Measurements from ENCODE around the gene DPM3. TPM values are rescaled to one million over a fixed set of nuclear protein-coding genes. Genes with fewer than 3 reads are reported as not detected.
A peak's percentile ranks its signal among the peaks of the same experiment; 100 is the strongest.

DPM3 gene
- total RNA-seq, 6 donors from 2014 or later = 25.1 to 112 (median 67.5) TPM; not detected in 1

GRCh38 chr1:155134322-155134721, 6.0 kb downstream of the DPM3 start:
- ATAC-seq (ENCODE audit: low FRiP score in 2 of 2) = no peak
- TF ChIP-seq POLR2A (IDR thresholded peaks at IDR 0.05) = no peak
- TF ChIP-seq, protein P1, sequence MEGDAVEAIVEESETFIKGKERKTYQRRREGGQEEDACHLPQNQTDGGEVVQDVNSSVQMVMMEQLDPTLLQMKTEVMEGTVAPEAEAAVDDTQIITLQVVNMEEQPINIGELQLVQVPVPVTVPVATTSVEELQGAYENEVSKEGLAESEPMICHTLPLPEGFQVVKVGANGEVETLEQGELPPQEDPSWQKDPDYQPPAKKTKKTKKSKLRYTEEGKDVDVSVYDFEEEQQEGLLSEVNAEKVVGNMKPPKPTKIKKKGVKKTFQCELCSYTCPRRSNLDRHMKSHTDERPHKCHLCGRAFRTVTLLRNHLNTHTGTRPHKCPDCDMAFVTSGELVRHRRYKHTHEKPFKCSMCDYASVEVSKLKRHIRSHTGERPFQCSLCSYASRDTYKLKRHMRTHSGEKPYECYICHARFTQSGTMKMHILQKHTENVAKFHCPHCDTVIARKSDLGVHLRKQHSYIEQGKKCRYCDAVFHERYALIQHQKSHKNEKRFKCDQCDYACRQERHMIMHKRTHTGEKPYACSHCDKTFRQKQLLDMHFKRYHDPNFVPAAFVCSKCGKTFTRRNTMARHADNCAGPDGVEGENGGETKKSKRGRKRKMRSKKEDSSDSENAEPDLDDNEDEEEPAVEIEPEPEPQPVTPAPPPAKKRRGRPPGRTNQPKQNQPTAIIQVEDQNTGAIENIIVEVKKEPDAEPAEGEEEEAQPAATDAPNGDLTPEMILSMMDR (IDR thresholded peaks at IDR 0.05) = no peak
- no peak for TF ChIP-seq EP300 (IDR thresholded peaks at IDR 0.05)
- no peak for TF ChIP-seq POLR2AphosphoS5 (IDR thresholded peaks at IDR 0.05)
- WGBS, 2 donors = 50 to 55% methylated on average over 1 of the region's 1 CpG

DNA sequence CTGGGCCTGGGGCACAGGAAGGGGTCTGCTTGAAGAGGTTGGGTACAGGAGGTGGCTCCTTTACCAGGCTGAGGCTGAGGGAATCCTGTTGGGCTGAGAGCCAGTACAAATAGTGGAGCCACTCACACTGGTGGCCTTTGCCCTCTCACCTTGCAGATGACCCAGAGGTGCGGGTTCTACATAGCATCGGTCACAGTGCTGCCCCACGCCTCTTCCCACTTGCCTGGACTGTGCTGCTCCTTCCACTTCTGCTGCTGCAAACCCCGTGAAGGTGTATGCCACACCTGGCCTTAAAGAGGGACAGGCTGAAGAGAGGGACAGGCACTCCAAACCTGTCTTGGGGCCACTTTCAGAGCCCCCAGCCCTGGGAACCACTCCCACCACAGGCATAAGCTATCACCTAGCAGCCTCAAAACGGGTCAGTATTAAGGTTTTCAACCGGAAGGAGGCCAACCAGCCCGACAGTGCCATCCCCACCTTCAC, 6.5 kb downstream of the DPM3 start:
- H3K9me3 ChIP-seq = no peaks in the 10 kb centered on the region
- no peak for ATAC-seq (ENCODE audit: low FRiP score in 2 of 2)
- no peak for DNase-seq
- no peak for TF ChIP-seq EP300 (IDR thresholded peaks at IDR 0.05)
- TF ChIP-seq, protein P1 (IDR thresholded peaks at IDR 0.05) = no peak
- TF ChIP-seq POLR2A (IDR thresholded peaks at IDR 0.05) = no peak
- TF ChIP-seq POLR2AphosphoS5 (IDR thresholded peaks at IDR 0.05) = no peak
- peak overlapping the region; percentile 96 to 98 (median 98) for H3K27ac ChIP-seq
- H3K4me3 ChIP-seq = peak overlapping the region in 2 of 4 donors; percentile 55 to 66
- peaks cover 49 to 74% (median 53%) of the 10 kb centered on the region in 4 donors for H3K4me1 ChIP-seq
- H3K27me3 ChIP-seq = no peaks in the 10 kb centered on the region
- WGBS, 2 donors = 51% methylated on average over 7 of the region's 7 CpGs; no CpG with 5 or more reads in 1 of the 2 donors
- peaks cover 15 to 45% (median 30%) of the 10 kb centered on the region in 4 donors for H3K36me3 ChIP-seq

More at GRCh38 chr1:155134322-155134721, 6.0 kb downstream of the DPM3 start:
- Histone ChIP-seq H3K9me3 (no peaks in the 10 kb centered on the region), H3K27ac (peak overlapping the region; percentile 96 to 98 (median 98)), H3K4me3 (peak overlapping the region in 3 of 4 donors; percentile 55 to 67 (median 66)), H3K36me3 (peaks cover 15 to 45% (median 30%) of the 10 kb centered on the region in 4 donors), H3K4me1 (peaks cover 54 to 75% (median 57%) of the 10 kb centered on the region in 4 donors), H3K27me3 (no peaks in the 10 kb centered on the region)
- no peak for DNase-seq

GRCh38 chr1:155131856-155132255, 8.5 kb downstream of the DPM3 start:
- peaks cover 0 to 3% (median 0%) of the 10 kb centered on the region in 4 donors for H3K27me3 ChIP-seq
- DNase-seq = no peak
- peak overlapping the region; percentile 83 to 98 (median 98) for H3K27ac ChIP-seq
- H3K4me3 ChIP-seq = peak overlapping the region in 2 of 4 donors; percentile 55 to 66
- H3K4me1 ChIP-seq = peaks cover 38 to 77% (median 57%) of the 10 kb centered on the region in 4 donors
- TF ChIP-seq, protein P1 (IDR thresholded peaks at IDR 0.05) = no peak
- TF ChIP-seq POLR2A (IDR thresholded peaks at IDR 0.05) (no peak), EP300 (IDR thresholded peaks at IDR 0.05) (no peak), POLR2AphosphoS5 (IDR thresholded peaks at IDR 0.05) (no peak)
- 40 to 42% methylated on average over 2 of the region's 2 CpGs for WGBS, 2 donors
- ATAC-seq (ENCODE audit: low FRiP score in 2 of 2) = no peak
- peaks cover 15 to 41% (median 30%) of the 10 kb centered on the region in 4 donors for H3K36me3 ChIP-seq
- no peaks in the 10 kb centered on the region for H3K9me3 ChIP-seq

GRCh38 chr1:155131285-155131684, 9.0 kb downstream of the DPM3 start:
- peaks cover 41 to 78% (median 60%) of the 10 kb centered on the region in 4 donors for H3K4me1 ChIP-seq
- H3K36me3 ChIP-seq = peaks cover 15 to 41% (median 30%) of the 10 kb centered on the region in 4 donors
- ATAC-seq (ENCODE audit: low FRiP score in 2 of 2) (no peak), DNase-seq (peak in 1 of 2 donors; percentile 59)
- 53 to 56% methylated on average over 4 to 8 of the region's 8 CpGs for WGBS, 2 donors
- H3K9me3 ChIP-seq = no peaks in the 10 kb centered on the region
- peak overlapping the region; percentile 83 to 98 (median 98) for H3K27ac ChIP-seq
- H3K4me3 ChIP-seq = peak overlapping the region in 3 of 4 donors; percentile 55 to 77 (median 66)
- TF ChIP-seq EP300 (IDR thresholded peaks at IDR 0.05) (no peak), POLR2AphosphoS5 (IDR thresholded peaks at IDR 0.05) (peak in 1 of 2 donors; percentile 49), POLR2A (IDR thresholded peaks at IDR 0.05) (peak in 1 of 4 donors; percentile 20)
- TF ChIP-seq, protein P1 (IDR thresholded peaks at IDR 0.05) = no peak
- peaks cover 0 to 3% (median under 1%) of the 10 kb centered on the region in 4 donors for H3K27me3 ChIP-seq
